Psoas muscle (tissue), 8 donors: Measurements from ENCODE around the gene ZNHIT6. TPM values are rescaled to one million over a fixed set of nuclear protein-coding genes. Genes with fewer than 3 reads are reported as not detected.

Experiments
- ATAC-seq, 4 donors: fragments of 200-7000 bp; cut with Tn5 transposase; one replicate each; pipeline ENCODE4 v1.9.1; 2020; ENCODE audit warnings: moderate library complexity in 3 of 4, mild to moderate bottlenecking in 2 of 4
- DNase-seq, 2 donors: peaks; one replicate each; pipeline ENCODE4 v3.0.0-alpha.2; 2020
- H3K27ac ChIP-seq: fragments of 200-600 bp; one replicate; pipeline ENCODE4 v1.8.0; 2022
- H3K27me3 ChIP-seq, 3 donors: fragments of 200-600 bp in 1 of 3; one replicate each; pipeline versions ENCODE4 v1.6.1 to v1.8.0; 2013 to 2022; ENCODE audit warnings: low read length in 2 of 3, mild to moderate bottlenecking in 2 of 3, moderate library complexity in 1 of 3; ENCODE audit not compliant: insufficient read depth in 3 of 3
- H3K36me3 ChIP-seq, 2 donors: fragments of 200-600 bp in 1 of 2; one replicate each; pipeline versions ENCODE4 v1.6.1 to v1.8.0; 2013 to 2022; ENCODE audit warnings: low read depth in 1 of 2, mild to moderate bottlenecking in 1 of 2, moderate library complexity in 1 of 2; ENCODE audit not compliant: insufficient read depth in 1 of 2
- H3K4me1 ChIP-seq: fragments of 200-600 bp; one replicate; pipeline ENCODE4 v1.8.0; 2022
- H3K4me3 ChIP-seq: fragments of 200-600 bp; one replicate; pipeline ENCODE4 v1.8.0; 2022; ENCODE audit warnings: mild to moderate bottlenecking
- H3K9me3 ChIP-seq: fragments of 200-600 bp; one replicate; pipeline ENCODE4 v1.8.0; 2022
- CTCF ChIP-seq: fragments of 200-600 bp; IDR thresholded peaks from one replicate; pipeline ENCODE4 v1.8.0; 2022; ENCODE audit warnings: antibody characterized with exemption
- WGBS, 3 donors: extraction: QIAGEN DNeasy Blood & Tissue Kit; methylation state at CpG; one replicate each; pipeline versions ENCODE4 v1.1.6 to v1.1.7; 2013; 5-methylcytosine and 5-hydroxymethylcytosine counted together
- intact Hi-C, 2 donors: fragments of 100-400 bp; cut with DNase I; formaldehyde crosslinking; loops; one replicate each; pipeline versions ENCODE4 v1.11.0 to v1.14.2; 2022
- polyA plus RNA-seq, 3 donors: library from polyadenylated mRNA; stranded (reverse); fragments of 200-250 nt; gene quantifications; one replicate each; pipeline ENCODE4 v1.2.3, GENCODE V29; 2013
- total RNA-seq, 4 donors: library from RNA; stranded (reverse); fragmentation: NEBNext Ultra II Directional in 2 of 4; extraction: Animal tissue kit (Norgen Biotek cat#: 25700) in 2 of 4; gene quantifications; one replicate each; pipeline versions ENCODE4 v1.2.1 to v1.2.4, GENCODE V29; 2021 to 2023
- donor health status: healthy with polysubstance abuse.
- donor health status: DM: no; HTN: no; CAD: no; lungs with moderate emphysema.
- donor health status: Bipolar disorder and iron deficiency.
- donor health status: healthy.
- donor health status: DM: yes; HTN: yes; CAD: no.
- donor health status: DM: no; HTN: no; CAD: no.
- donor health status: DM: no; HTN: no; CAD: no.
- donor health status: DM: yes; HTN: yes; CAD: no.

The ZNHIT6 gene
- total and polyA plus RNA-seq, 7 donors: 3.6 to 13.5 (median 12.3) TPM

GRCh38 chr1:85678193-85678592, 30.0 kb downstream of the ZNHIT6 start:
- intact Hi-C loops: no loop called here
- 74 to 90% (median 81%) methylated on average over 1 of the region's 1 CpG for WGBS, 3 donors
- ATAC-seq (no peak), DNase-seq (no peak)
- Histone ChIP-seq H3K27ac (no peak overlapping the region), H3K9me3 (no peaks in the 10 kb centered on the region), H3K27me3 (no peaks in the 10 kb centered on the region), H3K4me3 (no peak overlapping the region), H3K36me3 (peaks cover 0 to 42% of the 10 kb centered on the region in 2 donors), H3K4me1 (no peaks in the 10 kb centered on the region)
- TF ChIP-seq CTCF: no peak

GRCh38 chr1:85677656-85678055, 30.6 kb downstream of the ZNHIT6 start:
- intact Hi-C loops: no loop called here
- H3K36me3 ChIP-seq: peaks cover 0 to 48% of the 10 kb centered on the region in 2 donors
- no peak for DNase-seq

GRCh38 chr1:85672031-85672660, 36.1 kb downstream of the ZNHIT6 start:
- ATAC-seq (no peak), DNase-seq (no peak)
- 90 to 97% (median 96%) methylated on average over 1 of the region's 1 CpG for WGBS, 3 donors
- Histone ChIP-seq H3K36me3 (peaks cover 0 to 48% of the 10 kb centered on the region in 2 donors), H3K27me3 (no peaks in the 10 kb centered on the region), H3K9me3 (no peaks in the 10 kb centered on the region), H3K4me1 (no peaks in the 10 kb centered on the region), H3K27ac (no peak overlapping the region), H3K4me3 (no peak overlapping the region)
- intact Hi-C loops: no loop called here
- no peak for TF ChIP-seq CTCF

More at GRCh38 chr1:85677656-85678055, 30.6 kb downstream of the ZNHIT6 start:
- H3K4me1 ChIP-seq: no peaks in the 10 kb centered on the region
- H3K27ac ChIP-seq: no peak overlapping the region
- H3K9me3 ChIP-seq: no peaks in the 10 kb centered on the region
- H3K4me3 ChIP-seq: no peak overlapping the region
- 88 to 91% (median 88%) methylated on average over 3 of the region's 3 CpGs for WGBS, 3 donors
- no peak for TF ChIP-seq CTCF
- no peak for ATAC-seq
- H3K27me3 ChIP-seq: no peaks in the 10 kb centered on the region

GRCh38 chr1:85665932-85666331, 42.3 kb downstream of the ZNHIT6 start:
- WGBS, 3 donors: 97 to 100% (median 100%) methylated on average over 1 of the region's 1 CpG
- DNase-seq: no peak
- H3K36me3 ChIP-seq: peaks cover 0 to 11% of the 10 kb centered on the region in 2 donors
- intact Hi-C loops: no loop called here
- H3K4me3 ChIP-seq: no peak overlapping the region
- no peak for TF ChIP-seq CTCF
- no peak for ATAC-seq
- H3K27ac ChIP-seq: no peak overlapping the region
- H3K27me3 ChIP-seq: no peaks in the 10 kb centered on the region
- no peaks in the 10 kb centered on the region for H3K9me3 ChIP-seq
- no peaks in the 10 kb centered on the region for H3K4me1 ChIP-seq

GRCh38 chr1:85663382-85663781, 44.9 kb downstream of the ZNHIT6 start:
- WGBS, 3 donors: 95 to 99% (median 97%) methylated on average over 2 of the region's 2 CpGs

More at GRCh38 chr1:85663382-85663781, 44.9 kb downstream of the ZNHIT6 start:
- Histone ChIP-seq H3K4me1 (no peaks in the 10 kb centered on the region), H3K27ac (no peak overlapping the region), H3K9me3 (no peaks in the 10 kb centered on the region), H3K4me3 (no peak overlapping the region), H3K27me3 (no peaks in the 10 kb centered on the region), H3K36me3 (peaks cover 0 to 3% of the 10 kb centered on the region in 2 donors)
- intact Hi-C loops: no loop called here
- DNase-seq (no peak), ATAC-seq (no peak)
- TF ChIP-seq CTCF: no peak
